A549 (cell line): ENCODE results near the gene SINHCAF. TPM values are rescaled to one million over a fixed set of nuclear protein-coding genes. Genes with fewer than 3 reads are reported as not detected.
A peak's percentile ranks its signal among the peaks of the same experiment; 100 is the strongest.

Source experiments
- ATAC-seq, 2 experiments: fragments of 200-7000 bp in 1 of 2; fragments of >200 bp in 1 of 2; cut with Nextera tagmentation in 1 of 2; cut with Tn5 transposase in 1 of 2; 3 replicates each; pipeline versions ENCODE4 v1.8.0 to v1.9.1; 2018 to 2020; ENCODE audit warnings: mild to moderate bottlenecking in 1 of 2, moderate library complexity in 1 of 2
- CTCF ChIA-PET: fragments of 300-600 bp; sonication (Branson Sonifier 250); formaldehyde crosslinking; extraction: SDS; loops from one replicate; lab custom pipeline; 2021; ENCODE audit warnings: antibody characterized with exemption, inconsistent platforms; lab: Yijun Ruan, JAX
- POLR2A ChIA-PET: fragments of 350-600 bp; formaldehyde crosslinking; extraction: SDS; loops from one replicate; lab custom pipeline; 2021; ENCODE audit warnings: antibody characterized with exemption, inconsistent platforms; lab: Yijun Ruan, JAX
- DNase-seq, 2 experiments: peaks; one replicate each; pipeline versions ENCODE4 v3.0.0 to v3.0.0-alpha.2; 2011 to 2016; ENCODE audit warnings: low read depth in 1 of 2, low spot score in 1 of 2
- FAIRE-seq: peaks from 2 replicates; lab custom pipeline; 2011; peaks lifted over from hg19 to GRCh38; lab: Jason Lieb, UNC
- H3K27ac ChIP-seq, 2 experiments: fragments of >200 bp; sonication (Bioruptor Twin); formaldehyde crosslinking; 3 replicates each; pipeline ENCODE4 v1.5.1; 2016 to 2017
- H3K4me1 ChIP-seq: fragments of >200 bp; sonication (Bioruptor Twin); formaldehyde crosslinking; 3 replicates; pipeline ENCODE4 v1.6.1; 2016
- H3K4me2 ChIP-seq: fragments of >200 bp; sonication (Bioruptor Twin); formaldehyde crosslinking; 3 replicates; pipeline ENCODE4 v1.6.1; 2016
- H3K4me3 ChIP-seq: fragments of >200 bp; sonication (Bioruptor Twin); formaldehyde crosslinking; 3 replicates; pipeline ENCODE4 v1.5.1; 2016
- H3K9me3 ChIP-seq: fragments of >200 bp; sonication (Bioruptor Twin); formaldehyde crosslinking; 3 replicates; pipeline ENCODE4 v1.6.1; 2016
- CBX2 ChIP-seq: fragments of 200-600 bp; sonication (generic); IDR thresholded peaks from 2 replicates; pipeline ENCODE4 v1.6.1; 2016; ENCODE audit warnings: low read depth, mild to moderate bottlenecking, borderline replicate concordance
- CBX8 ChIP-seq: fragments of 200-600 bp; sonication (generic); IDR thresholded peaks from 2 replicates; pipeline ENCODE4 v1.6.1; 2016
- CHD2 ChIP-seq: fragments of 150-350 bp; IDR thresholded peaks from 2 replicates; pipeline ENCODE4 v1.6.1; 2014; ENCODE audit warnings: low read length; ENCODE audit not compliant: partially characterized antibody
- CHD4 ChIP-seq: fragments of 200-600 bp; sonication (generic); IDR thresholded peaks from 2 replicates; pipeline ENCODE4 v1.6.1; 2016; ENCODE audit warnings: antibody characterized with exemption, mild to moderate bottlenecking, borderline replicate concordance
- EP300 ChIP-seq, 2 experiments: fragments of >200 bp; sonication (Bioruptor Twin); formaldehyde crosslinking; IDR thresholded peaks; 2 replicates in 1 of 2; 3 replicates in 1 of 2; pipeline ENCODE4 v1.6.1; 2016 to 2017
- ESRRA ChIP-seq: fragments of 150-350 bp; IDR thresholded peaks from 2 replicates; pipeline ENCODE4 v1.6.1; 2014; ENCODE audit warnings: mild to moderate bottlenecking, low read length, borderline replicate concordance
- FOSL2 ChIP-seq, 2 experiments: fragments of 450-650 bp in 1 of 2; fragments of >200 bp in 1 of 2; sonication (Bioruptor Twin) in 1 of 2; formaldehyde crosslinking; IDR thresholded peaks; 2 replicates each; pipeline versions ENCODE4 v1.5.0 to v1.6.1; 2016 to 2020; ENCODE audit warnings: mild to moderate bottlenecking in 1 of 2, moderate library complexity in 1 of 2
- GATA3 ChIP-seq: IDR thresholded peaks from 2 replicates; pipeline ENCODE4 v1.6.1; 2012; ENCODE audit warnings: borderline replicate concordance
- HDAC2 ChIP-seq: fragments of 200-600 bp; sonication (generic); IDR thresholded peaks from 2 replicates; pipeline ENCODE4 v1.6.1; 2016
- HOXB13 ChIP-seq: fragments of 250-450 bp; sonication (Bioruptor Pico); IDR thresholded peaks from 2 replicates; pipeline ENCODE4 v1.5.0; 2020; ENCODE audit warnings: low read depth, mild to moderate bottlenecking, moderate library complexity
- JUN ChIP-seq, 2 experiments: fragments of >200 bp; sonication (Bioruptor Twin); formaldehyde crosslinking; IDR thresholded peaks; 2 replicates in 1 of 2; 3 replicates in 1 of 2; pipeline ENCODE4 v1.6.1; 2016 to 2017
- JUNB ChIP-seq: fragments of >200 bp; sonication (Bioruptor Twin); formaldehyde crosslinking; IDR thresholded peaks from 2 replicates; pipeline ENCODE4 v1.6.1; 2016
- KDM5A ChIP-seq: fragments of 200-600 bp; sonication (generic); IDR thresholded peaks from 2 replicates; pipeline ENCODE4 v1.6.1; 2016; ENCODE audit warnings: antibody characterized with exemption, mild to moderate bottlenecking
- MAFK ChIP-seq: fragments of 450-650 bp; IDR thresholded peaks from 2 replicates; pipeline ENCODE4 v1.6.1; 2014; ENCODE audit not compliant: partially characterized antibody
- MAZ ChIP-seq: fragments of 150-350 bp; IDR thresholded peaks from 2 replicates; pipeline ENCODE4 v1.6.1; 2014; ENCODE audit warnings: antibody characterized with exemption, low read depth, low read length, borderline replicate concordance
- NFE2L2 ChIP-seq: fragments of 150-350 bp; conservative IDR thresholded peaks from 2 replicates; pipeline ENCODE4 v1.6.1; 2014; ENCODE audit warnings: low read length
- PHF8 ChIP-seq: fragments of 200-600 bp; sonication (generic); IDR thresholded peaks from 2 replicates; pipeline ENCODE4 v1.6.1; 2016; ENCODE audit warnings: low read depth, mild to moderate bottlenecking, antibody characterized with exemption, moderate library complexity, borderline replicate concordance
- POLR2A ChIP-seq: IDR thresholded peaks from 2 replicates; pipeline ENCODE4 v1.6.1; 2012; ENCODE audit warnings: mild to moderate bottlenecking, low read length
- RARB ChIP-seq: fragments of 250-450 bp; sonication (Bioruptor Pico); IDR thresholded peaks from 2 replicates; pipeline ENCODE4 v1.8.0; 2021; ENCODE audit warnings: mild to moderate bottlenecking, moderate library complexity
- RNF2 ChIP-seq: fragments of 200-600 bp; sonication (generic); IDR thresholded peaks from 2 replicates; pipeline ENCODE4 v1.6.1; 2016; ENCODE audit warnings: low read depth, mild to moderate bottlenecking, antibody characterized with exemption, moderate library complexity, borderline replicate concordance
- SMC3 ChIP-seq: fragments of >200 bp; sonication (Bioruptor Twin); formaldehyde crosslinking; IDR thresholded peaks from 3 replicates; pipeline ENCODE4 v1.6.1; 2018; ENCODE audit warnings: inconsistent platforms
- SREBF2 ChIP-seq: fragments of 450-650 bp; IDR thresholded peaks from 2 replicates; pipeline ENCODE4 v1.6.1; 2014; ENCODE audit warnings: mild to moderate bottlenecking, moderate library complexity
- ZC3H11A ChIP-seq: fragments of 450-650 bp; IDR thresholded peaks from 2 replicates; pipeline ENCODE4 v1.6.1; 2014; ENCODE audit warnings: antibody characterized with exemption, mild to moderate bottlenecking
- ZSCAN20 ChIP-seq: fragments of 250-450 bp; sonication (Bioruptor Pico); IDR thresholded peaks from 2 replicates; pipeline ENCODE4 v1.8.0; 2022; ENCODE audit warnings: mild to moderate bottlenecking, moderate library complexity
- WGBS: methylation state at CpG from one replicate; pipeline ENCODE4 v1.1.6; 2017; ENCODE audit errors: missing lambda C conversion rate; 5-methylcytosine and 5-hydroxymethylcytosine counted together
- polyA plus RNA-seq, 4 experiments: library from polyadenylated mRNA; depleted of rRNA in 3 of 4; stranded (reverse); fragments of >200 nt; fragmentation: RNase III in 1 of 4; extraction: RNeasy Plus Mini Kit Qiagen cat#74134 plus additional on column Dnase treatment in 1 of 4; gene quantifications; 2 replicates in 3 of 4; 3 replicates in 1 of 4; pipeline ENCODE4 v1.2.3, GENCODE V29; 2011 to 2017
- TF ChIP-seq, protein P1 (sequence below): IDR thresholded peaks from 2 replicates; pipeline ENCODE4 v1.6.1; 2012
- TF ChIP-seq, protein P2 (sequence below): fragments of 250-450 bp; sonication (Bioruptor Pico); IDR thresholded peaks from 2 replicates; pipeline ENCODE4 v1.5.0; 2020; ENCODE audit warnings: low read depth, mild to moderate bottlenecking, moderate library complexity

The SINHCAF gene
- polyA plus RNA-seq, 2 of the 4 experiments (the other 2 are of a cell fraction): 38.8 to 106 TPM

DNA sequence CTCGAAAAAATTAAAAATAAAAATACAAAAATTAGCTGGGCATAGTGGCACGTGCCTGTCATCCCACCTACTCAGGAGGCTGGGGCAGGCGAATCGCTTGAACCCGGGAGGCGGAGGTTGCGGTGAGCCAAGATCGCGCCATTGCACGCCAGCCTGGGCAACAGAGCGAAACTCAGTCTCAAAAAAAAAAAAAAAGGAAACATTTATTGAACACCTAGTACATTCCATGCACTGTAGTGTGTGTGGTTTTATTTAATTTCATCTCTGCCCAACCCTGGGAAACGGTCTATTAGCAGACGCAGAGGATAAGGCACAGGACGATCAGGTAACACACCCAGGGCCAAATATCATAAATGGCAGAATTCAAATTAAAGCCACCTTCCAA is 35.8 kb upstream of the SINHCAF start:
- ATAC-seq (no peak), FAIRE-seq (no peak), DNase-seq (no peak)
- ChIA-PET CTCF (interaction anchor here (2.2 to 2.5 kb wide), 2 partner anchors 11 to 41 kb away, joined by 7 to 10 read pairs; no protein-coding TSS in a partner anchor), POLR2A (no interaction called here)
- Histone ChIP-seq H3K4me1 (peaks cover 6% of the 10 kb centered on the region; the same call in 2 of the 3 replicates), H3K27ac (no peak overlapping the region), H3K4me3 (no peak overlapping the region), H3K9me3 (no peaks in the 10 kb centered on the region), H3K4me2 (no peak overlapping the region)
- TF ChIP-seq SREBF2 (no peak), ZSCAN20 (CRISPR knock-in tag) (no peak), RARB (no peak), CHD4 (no peak), CHD2 (no peak), ZC3H11A (no peak), ESRRA (no peak)
- TF ChIP-seq, protein P1, sequence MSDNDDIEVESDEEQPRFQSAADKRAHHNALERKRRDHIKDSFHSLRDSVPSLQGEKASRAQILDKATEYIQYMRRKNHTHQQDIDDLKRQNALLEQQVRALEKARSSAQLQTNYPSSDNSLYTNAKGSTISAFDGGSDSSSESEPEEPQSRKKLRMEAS: no peak
- WGBS: 81% methylated on average over 14 of the region's 14 CpGs

DNA sequence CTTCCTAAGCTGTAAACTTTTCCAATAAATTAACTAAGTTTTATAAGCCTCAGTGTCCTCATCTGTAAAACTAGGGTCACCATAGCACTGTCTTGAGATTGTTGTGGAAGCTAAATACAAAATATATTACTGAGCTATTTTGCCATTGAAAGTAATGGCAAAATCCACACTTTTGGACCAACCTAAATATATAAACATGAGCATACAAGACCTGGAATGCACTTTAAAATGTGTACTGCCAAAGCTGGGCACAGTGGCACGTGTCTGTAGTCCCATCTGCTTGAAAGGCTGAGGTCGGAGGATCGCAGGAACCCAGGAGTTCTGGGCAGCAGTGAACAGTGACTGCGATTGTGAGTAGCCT is 29.8 kb upstream of the SINHCAF start:
- POLR2A ChIA-PET: no interaction called here
- CTCF ChIA-PET: no interaction called here

DNA sequence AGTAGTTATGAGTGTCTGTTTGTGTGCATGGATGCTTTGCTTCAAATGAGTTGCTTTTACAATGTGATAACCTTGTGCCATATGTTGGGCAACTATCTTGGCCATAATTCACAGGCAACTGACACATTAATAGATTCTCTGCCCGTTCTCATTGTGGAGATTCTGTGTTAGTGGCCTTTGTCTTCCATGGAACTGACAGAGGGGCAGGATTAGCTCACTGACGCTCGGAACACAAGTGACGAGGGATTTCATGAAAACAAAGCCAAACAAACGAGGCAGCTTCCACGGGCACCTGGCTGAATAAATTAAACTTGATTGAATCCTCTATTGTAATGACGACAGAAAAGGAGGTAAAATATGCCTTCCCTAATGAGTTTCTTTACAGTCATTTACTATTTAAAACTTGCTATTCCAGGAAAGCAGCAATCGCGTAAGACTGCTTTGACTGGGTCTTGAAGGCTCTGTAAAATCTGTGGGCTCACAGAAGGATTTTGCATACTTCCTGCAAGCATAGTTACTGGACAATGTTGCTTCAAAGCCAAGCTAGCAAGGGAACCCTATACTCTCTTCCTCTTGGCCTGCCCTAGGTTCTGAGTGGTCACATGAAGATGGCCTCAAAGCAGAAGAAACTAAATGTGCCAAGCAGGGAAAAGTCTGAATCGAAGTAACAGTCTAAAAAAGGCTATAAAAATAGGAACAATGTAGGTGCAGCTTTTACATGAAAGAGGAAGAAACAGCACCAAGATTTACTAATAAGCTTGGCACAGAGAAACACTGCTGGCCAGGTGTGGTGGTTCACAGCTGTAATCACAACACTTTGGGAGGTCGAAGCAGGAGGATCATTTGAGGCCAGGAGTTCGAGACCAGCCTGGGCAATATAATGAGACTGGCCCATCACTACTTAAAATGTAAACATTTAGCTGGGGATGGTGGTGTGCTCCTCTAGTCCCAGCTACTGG is 28.1 kb upstream of the SINHCAF start:
- TF ChIP-seq, protein P2, sequence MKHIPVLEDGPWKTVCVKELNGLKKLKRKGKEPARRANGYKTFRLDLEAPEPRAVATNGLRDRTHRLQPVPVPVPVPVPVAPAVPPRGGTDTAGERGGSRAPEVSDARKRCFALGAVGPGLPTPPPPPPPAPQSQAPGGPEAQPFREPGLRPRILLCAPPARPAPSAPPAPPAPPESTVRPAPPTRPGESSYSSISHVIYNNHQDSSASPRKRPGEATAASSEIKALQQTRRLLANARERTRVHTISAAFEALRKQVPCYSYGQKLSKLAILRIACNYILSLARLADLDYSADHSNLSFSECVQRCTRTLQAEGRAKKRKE (CRISPR knock-in tag): no peak
- TF ChIP-seq CBX8: no peak
- Histone ChIP-seq H3K27ac (no peak overlapping the region), H3K4me2 (no peak overlapping the region), H3K9me3 (no peaks in the 10 kb centered on the region), H3K4me1 (no peaks in the 10 kb centered on the region), H3K4me3 (no peak overlapping the region)
- peak; percentile 67 for FAIRE-seq
- POLR2A ChIA-PET: no interaction called here
- WGBS: 75% methylated on average over 12 of the region's 12 CpGs
- CTCF ChIA-PET: interaction anchor here (1.1 to 2.0 kb wide), 3 partner anchors 9 to 82 kb away, joined by 4 to 5 read pairs (median 4); no protein-coding TSS in a partner anchor
- DNase-seq: no peak
- no peak for ATAC-seq

More for the DNA sequence above, 29.8 kb upstream of the SINHCAF start:
- no peaks in the 10 kb centered on the region for H3K4me1 ChIP-seq
- no peak for TF ChIP-seq GATA3
- TF ChIP-seq NFE2L2: no peak
- TF ChIP-seq FOSL2 (IDR thresholded peaks at IDR 0.05): no peak
- no peak for TF ChIP-seq FOSL2 (CRISPR knock-in tag; IDR thresholded peaks at IDR 0.05)
- TF ChIP-seq MAFK: no peak
- TF ChIP-seq MAZ: no peak
- no peak for TF ChIP-seq ESRRA
- TF ChIP-seq POLR2A: no peak
- TF ChIP-seq HDAC2: no peak
- TF ChIP-seq KDM5A: no peak
- TF ChIP-seq, protein P1: no peak
- TF ChIP-seq PHF8: no peak
- TF ChIP-seq SMC3: no peak
- no peak for TF ChIP-seq HOXB13 (CRISPR knock-in tag)
- no peak for TF ChIP-seq EP300 (IDR thresholded peaks at IDR 0.05)
- no peak for TF ChIP-seq CBX2
- no peak for TF ChIP-seq JUNB
- TF ChIP-seq RNF2: no peak
- TF ChIP-seq JUN (IDR thresholded peaks at IDR 0.05): no peak
- 58% methylated on average over 4 of the region's 4 CpGs for WGBS
- FAIRE-seq (no peak), DNase-seq (no peak), ATAC-seq (no peak)
- H3K4me2 ChIP-seq: no peak overlapping the region
- no peaks in the 10 kb centered on the region for H3K9me3 ChIP-seq
- H3K4me3 ChIP-seq: no peak overlapping the region
- no peak overlapping the region for H3K27ac ChIP-seq
